GM12891 (cell line): ENCODE results near the gene SLC44A3.

Source experiments
- POLR2A ChIP-seq: IDR thresholded peaks from 2 replicates; pipeline ENCODE4 v1.6.1; 2011; ENCODE audit warnings: low read depth, low read length, control low read depth
- POLR2AphosphoS5 ChIP-seq: IDR thresholded peaks from 2 replicates; pipeline ENCODE4 v1.6.1; 2011; ENCODE audit warnings: low read depth, low read length, control low read depth
- SPI1 ChIP-seq: IDR thresholded peaks from 2 replicates; pipeline ENCODE4 v1.6.1; 2011; ENCODE audit warnings: low read depth, low read length, control low read depth

DNA sequence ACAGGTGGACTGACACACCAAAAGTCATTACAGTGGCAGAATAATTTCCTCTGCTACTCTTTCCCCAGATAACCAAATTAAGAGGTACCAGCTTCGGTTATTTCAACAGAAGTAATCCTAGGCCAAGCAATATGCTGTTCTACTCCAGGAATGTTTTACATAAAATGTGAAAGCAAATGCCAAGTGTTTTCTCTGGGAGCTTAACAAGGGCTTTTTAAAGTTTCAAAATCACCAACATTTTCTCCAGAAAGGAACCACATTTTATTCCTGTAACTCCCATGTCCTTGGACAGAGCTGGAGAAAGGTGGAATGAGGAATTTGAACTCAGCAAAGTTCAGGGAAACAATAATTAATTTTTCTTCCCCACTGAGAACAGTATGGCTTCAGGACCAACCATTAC is 79.6 kb downstream of the SLC44A3 start:
- TF ChIP-seq POLR2A (no peak), SPI1 (no peak), POLR2AphosphoS5 (no peak)
